Neural crest cell (in vitro differentiated cells): ENCODE data around the gene SRSF7. TPM values are rescaled to one million over a fixed set of nuclear protein-coding genes. Genes with fewer than 3 reads are reported as not detected.

Experiments used
- DNase-seq: peaks from one replicate; pipeline ENCODE4 v3.0.0; 2021; ENCODE audit warnings: low read depth, mixed read lengths, low spot score
- H3K27ac Mint-ChIP-seq: one replicate; pipeline ENCODE4 v1.8.0; 2021; ENCODE audit warnings: mild to moderate bottlenecking, mixed read lengths; ENCODE audit not compliant: unreplicated experiment
- H3K27me3 Mint-ChIP-seq: 2 replicates; pipeline ENCODE4 v1.8.0; 2021; ENCODE audit warnings: low read depth, mild to moderate bottlenecking, mixed read lengths
- H3K36me3 Mint-ChIP-seq: 2 replicates; pipeline ENCODE4 v1.8.0; 2021; ENCODE audit warnings: low read depth, mild to moderate bottlenecking, mixed read lengths
- H3K4me1 Mint-ChIP-seq: 2 replicates; pipeline ENCODE4 v1.8.0; 2021; ENCODE audit warnings: mixed read lengths
- H3K4me3 Mint-ChIP-seq: one replicate; pipeline ENCODE4 v1.8.0; 2021; ENCODE audit warnings: mild to moderate bottlenecking, mixed read lengths
- H3K9me3 Mint-ChIP-seq: 2 replicates; pipeline ENCODE4 v1.8.0; 2021; ENCODE audit warnings: mixed read lengths
- total RNA-seq: library from RNA; stranded (reverse); gene quantifications from 2 replicates; pipeline ENCODE4 v1.2.1, GENCODE V29; 2021
- TF ChIP-seq, protein P1 (sequence below): fragments of 200-600 bp; sonication (generic); conservative IDR thresholded peaks from 2 replicates; pipeline ENCODE4 v1.5.0; 2021; ENCODE audit warnings: antibody characterized with exemption, mild to moderate bottlenecking

The SRSF7 gene
- total RNA-seq, 1 donor from 2014 or later = 347 TPM

- no peaks in the 10 kb centered on the region for H3K27me3 Mint-ChIP-seq
- peaks cover 3% of the 10 kb centered on the region for H3K36me3 Mint-ChIP-seq
- TF ChIP-seq, protein P1, sequence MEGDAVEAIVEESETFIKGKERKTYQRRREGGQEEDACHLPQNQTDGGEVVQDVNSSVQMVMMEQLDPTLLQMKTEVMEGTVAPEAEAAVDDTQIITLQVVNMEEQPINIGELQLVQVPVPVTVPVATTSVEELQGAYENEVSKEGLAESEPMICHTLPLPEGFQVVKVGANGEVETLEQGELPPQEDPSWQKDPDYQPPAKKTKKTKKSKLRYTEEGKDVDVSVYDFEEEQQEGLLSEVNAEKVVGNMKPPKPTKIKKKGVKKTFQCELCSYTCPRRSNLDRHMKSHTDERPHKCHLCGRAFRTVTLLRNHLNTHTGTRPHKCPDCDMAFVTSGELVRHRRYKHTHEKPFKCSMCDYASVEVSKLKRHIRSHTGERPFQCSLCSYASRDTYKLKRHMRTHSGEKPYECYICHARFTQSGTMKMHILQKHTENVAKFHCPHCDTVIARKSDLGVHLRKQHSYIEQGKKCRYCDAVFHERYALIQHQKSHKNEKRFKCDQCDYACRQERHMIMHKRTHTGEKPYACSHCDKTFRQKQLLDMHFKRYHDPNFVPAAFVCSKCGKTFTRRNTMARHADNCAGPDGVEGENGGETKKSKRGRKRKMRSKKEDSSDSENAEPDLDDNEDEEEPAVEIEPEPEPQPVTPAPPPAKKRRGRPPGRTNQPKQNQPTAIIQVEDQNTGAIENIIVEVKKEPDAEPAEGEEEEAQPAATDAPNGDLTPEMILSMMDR = no peak
- H3K4me1 Mint-ChIP-seq = peaks cover 3% of the 10 kb centered on the region
- H3K27ac Mint-ChIP-seq = no peak overlapping the region
- H3K4me3 Mint-ChIP-seq = no peak overlapping the region
- H3K9me3 Mint-ChIP-seq = no peaks in the 10 kb centered on the region
- DNase-seq = no peak
Observed at GRCh38 chr2:38728694-38729093, 22.5 kb downstream of the SRSF7 start.

GRCh38 chr2:38727661-38728060 lies 23.5 kb downstream of the SRSF7 start:
- peaks cover 3% of the 10 kb centered on the region for H3K36me3 Mint-ChIP-seq
- DNase-seq = no peak
- H3K9me3 Mint-ChIP-seq = no peaks in the 10 kb centered on the region
- no peak overlapping the region for H3K4me3 Mint-ChIP-seq
- no peak overlapping the region for H3K27ac Mint-ChIP-seq
- H3K27me3 Mint-ChIP-seq = no peaks in the 10 kb centered on the region
- TF ChIP-seq, protein P1 = no peak
- H3K4me1 Mint-ChIP-seq = peaks cover 3% of the 10 kb centered on the region

GRCh38 chr2:38723173-38723572 lies 28.0 kb downstream of the SRSF7 start:
- DNase-seq = no peak
- Mint-ChIP-seq H3K4me3 (no peak overlapping the region), H3K27me3 (no peaks in the 10 kb centered on the region), H3K9me3 (no peaks in the 10 kb centered on the region), H3K36me3 (peaks cover 6% of the 10 kb centered on the region), H3K4me1 (peaks cover 3% of the 10 kb centered on the region), H3K27ac (no peak overlapping the region)
- TF ChIP-seq, protein P1 = no peak

GRCh38 chr2:38722271-38723061 lies 28.7 kb downstream of the SRSF7 start:
- no peak overlapping the region for H3K27ac Mint-ChIP-seq
- H3K36me3 Mint-ChIP-seq = peaks cover 6% of the 10 kb centered on the region
- DNase-seq = no peak
- H3K4me3 Mint-ChIP-seq = no peak overlapping the region
- H3K27me3 Mint-ChIP-seq = no peaks in the 10 kb centered on the region
- TF ChIP-seq, protein P1 = no peak
- no peaks in the 10 kb centered on the region for H3K9me3 Mint-ChIP-seq
- H3K4me1 Mint-ChIP-seq = peaks cover 3% of the 10 kb centered on the region

DNA sequence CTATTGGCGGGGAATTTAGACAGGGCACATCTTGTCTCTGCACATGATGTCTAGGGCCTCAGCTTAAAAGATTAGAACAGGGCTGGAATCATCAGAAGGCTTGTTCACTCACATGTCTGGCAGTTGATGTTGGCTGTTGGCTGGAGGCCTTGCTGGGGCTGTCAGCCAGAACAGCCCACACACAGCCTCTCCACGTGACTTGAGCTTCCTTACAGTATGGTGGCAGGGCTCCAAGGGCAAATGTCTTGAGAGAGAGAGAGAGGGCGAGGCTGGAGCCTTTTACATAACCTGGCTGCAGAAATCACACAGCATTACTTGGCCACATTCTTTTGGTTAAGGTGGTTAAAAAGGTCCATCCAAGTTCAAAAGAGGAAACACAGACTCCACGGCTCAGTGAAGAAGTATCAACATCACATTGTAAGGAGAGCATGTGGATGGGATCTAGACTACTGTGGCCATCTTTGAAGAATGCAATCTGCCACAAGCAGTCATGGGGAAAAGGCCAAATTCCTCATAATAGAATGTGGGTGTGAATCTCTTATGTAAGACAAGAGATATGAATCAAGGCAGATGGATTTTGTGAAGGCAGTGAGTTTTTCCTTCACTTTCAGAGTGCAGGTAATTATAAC lies 30.4 kb downstream of the SRSF7 start:
- DNase-seq = no peak

More for the DNA sequence above, 30.4 kb downstream of the SRSF7 start:
- H3K27ac Mint-ChIP-seq = no peak overlapping the region
- peaks cover under 1% of the 10 kb centered on the region for H3K4me1 Mint-ChIP-seq
- H3K27me3 Mint-ChIP-seq = no peaks in the 10 kb centered on the region
- no peaks in the 10 kb centered on the region for H3K9me3 Mint-ChIP-seq
- no peak overlapping the region for H3K4me3 Mint-ChIP-seq
- H3K36me3 Mint-ChIP-seq = peaks cover 6% of the 10 kb centered on the region
- TF ChIP-seq, protein P1 = no peak
